Ovary (tissue), 9 donors: ENCODE results near the gene NETO1. TPM values are rescaled to one million over a fixed set of nuclear protein-coding genes. Genes with fewer than 3 reads are reported as not detected.

Experiments used
- DNase-seq, 5 donors: peaks; one replicate each; pipeline ENCODE4 v3.0.0-alpha.2; 2019 to 2020
- H3K27ac ChIP-seq, 2 donors: fragments of 200-600 bp; one replicate each; pipeline versions ENCODE4 v1.5.1 to v1.8.0; 2019 to 2022
- H3K27me3 ChIP-seq: fragments of 200-600 bp; one replicate; pipeline ENCODE4 v1.8.0; 2022
- H3K36me3 ChIP-seq: fragments of 200-600 bp; sonication (generic); one replicate; pipeline ENCODE4 v1.5.1; 2019
- H3K4me1 ChIP-seq: one replicate; pipeline ENCODE4 v1.8.1; 2013; ENCODE audit warnings: mild to moderate bottlenecking, moderate library complexity; ENCODE audit not compliant: insufficient read depth
- H3K4me3 ChIP-seq: fragments of 200-600 bp; sonication (generic); one replicate; pipeline ENCODE4 v1.5.1; 2017
- H3K9me3 ChIP-seq, 2 donors: fragments of 200-600 bp in 1 of 2; sonication (generic) in 1 of 2; one replicate each; pipeline versions ENCODE4 v1.5.1 to v1.8.1; 2013 to 2019; ENCODE audit warnings: mild to moderate bottlenecking in 1 of 2, moderate library complexity in 1 of 2
- EP300 ChIP-seq: sonication (generic); formaldehyde crosslinking; IDR thresholded peaks from one replicate; pipeline ENCODE4 v1.6.1; 2017; ENCODE audit warnings: antibody characterized with exemption
- POLR2A ChIP-seq: fragments of 450-650 bp; IDR thresholded peaks from one replicate; pipeline ENCODE4 v1.6.1; 2017; ENCODE audit warnings: antibody characterized with exemption, mild to moderate bottlenecking, moderate library complexity
- WGBS, 3 donors: extraction: QIAGEN DNeasy Blood & Tissue Kit in 1 of 3; methylation state at CpG; one replicate each; pipeline versions ENCODE4 v1.1.5 to v1.1.7; 2013 to 2017; 5-methylcytosine and 5-hydroxymethylcytosine counted together
- intact Hi-C, 4 donors: fragments of 100-400 bp; cut with DNase I; formaldehyde crosslinking; loops; one replicate each; pipeline versions ENCODE4 v1.11.0 to v1.15.1; 2022 to 2023
- polyA plus RNA-seq, 2 donors: library from polyadenylated mRNA; stranded (reverse); fragments of 200-250 nt in 1 of 2; fragments of 350-450 nt in 1 of 2; fragmentation: Illumina TruSeq in 1 of 2; extraction: RNeasy Lipid Tissue Mini Kit (QIAGEN cat#74804) in 1 of 2; gene quantifications; one replicate each; pipeline ENCODE4 v1.2.3, GENCODE V29; 2013 to 2014
- total RNA-seq, 7 donors: library from RNA; depleted of rRNA in 2 of 7; stranded (reverse); fragments of >200 nt in 2 of 7; fragmentation: NEBNext Ultra II Directional in 3 of 7; extraction: Animal tissue kit (Norgen Biotek cat#: 25700) in 3 of 7; gene quantifications; one replicate each; pipeline versions ENCODE4 v1.1.0 to v1.2.4, GENCODE V29; 2016 to 2023
- TF ChIP-seq, protein P1 (sequence below), 3 donors: fragments of 450-650 bp in 2 of 3; fragments of 200-600 bp in 1 of 3; IDR thresholded peaks; one replicate each; pipeline versions ENCODE4 v1.5.1 to v1.8.0; 2016 to 2022; ENCODE audit warnings: antibody characterized with exemption in 3 of 3, mild to moderate bottlenecking in 1 of 3
- donor health status: DM: no; HTN: no; CAD: no; lungs with moderate emphysema.
- donor health status: DM: no; HTN: no; CAD: no.
- donor health status: Bipolar disorder and iron deficiency.
- donor health status: DM: yes; HTN: yes; CAD: no.
- donor health status: DM: no; HTN: no; CAD: no.
- donor health status: DM: yes; HTN: yes; CAD: no.

Gene NETO1
- total and polyA plus RNA-seq, 9 donors, result 2.0 TPM; not detected in 8

DNA sequence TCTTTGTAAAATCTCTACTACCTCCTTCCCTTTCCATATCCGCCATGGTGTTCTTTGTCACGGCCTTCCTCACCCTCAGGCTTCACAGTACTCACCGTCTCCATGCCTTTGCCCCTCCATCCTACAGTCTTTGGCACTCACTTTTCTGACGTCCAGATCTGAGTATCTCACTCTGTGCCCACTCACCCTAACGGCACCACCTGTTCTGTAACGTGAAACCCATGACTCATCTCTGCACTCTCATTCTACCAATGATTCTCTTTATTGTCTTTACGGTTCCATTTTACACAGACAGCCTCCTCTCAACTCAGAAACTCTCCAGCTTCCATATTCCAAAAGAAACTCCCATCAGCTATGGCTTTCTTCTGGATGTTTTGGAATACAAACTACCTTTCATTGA, 56.7 kb downstream of the NETO1 start:
- H3K36me3 ChIP-seq, result no peaks in the 10 kb centered on the region
- H3K9me3 ChIP-seq, result no peaks in the 10 kb centered on the region
- intact Hi-C loops, result no loop called here
- WGBS, 3 donors, result 70 to 78% (median 71%) methylated on average over 7 of the region's 7 CpGs
- peaks cover 4% of the 10 kb centered on the region for H3K27me3 ChIP-seq
- TF ChIP-seq POLR2A, result no peak
- TF ChIP-seq EP300, result no peak
- TF ChIP-seq, protein P1, sequence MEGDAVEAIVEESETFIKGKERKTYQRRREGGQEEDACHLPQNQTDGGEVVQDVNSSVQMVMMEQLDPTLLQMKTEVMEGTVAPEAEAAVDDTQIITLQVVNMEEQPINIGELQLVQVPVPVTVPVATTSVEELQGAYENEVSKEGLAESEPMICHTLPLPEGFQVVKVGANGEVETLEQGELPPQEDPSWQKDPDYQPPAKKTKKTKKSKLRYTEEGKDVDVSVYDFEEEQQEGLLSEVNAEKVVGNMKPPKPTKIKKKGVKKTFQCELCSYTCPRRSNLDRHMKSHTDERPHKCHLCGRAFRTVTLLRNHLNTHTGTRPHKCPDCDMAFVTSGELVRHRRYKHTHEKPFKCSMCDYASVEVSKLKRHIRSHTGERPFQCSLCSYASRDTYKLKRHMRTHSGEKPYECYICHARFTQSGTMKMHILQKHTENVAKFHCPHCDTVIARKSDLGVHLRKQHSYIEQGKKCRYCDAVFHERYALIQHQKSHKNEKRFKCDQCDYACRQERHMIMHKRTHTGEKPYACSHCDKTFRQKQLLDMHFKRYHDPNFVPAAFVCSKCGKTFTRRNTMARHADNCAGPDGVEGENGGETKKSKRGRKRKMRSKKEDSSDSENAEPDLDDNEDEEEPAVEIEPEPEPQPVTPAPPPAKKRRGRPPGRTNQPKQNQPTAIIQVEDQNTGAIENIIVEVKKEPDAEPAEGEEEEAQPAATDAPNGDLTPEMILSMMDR (IDR thresholded peaks at IDR 0.05), result no peak
- H3K27ac ChIP-seq, result no peak overlapping the region
- DNase-seq, result no peak
- no peak overlapping the region for H3K4me3 ChIP-seq
- H3K4me1 ChIP-seq, result no peaks in the 10 kb centered on the region

DNA sequence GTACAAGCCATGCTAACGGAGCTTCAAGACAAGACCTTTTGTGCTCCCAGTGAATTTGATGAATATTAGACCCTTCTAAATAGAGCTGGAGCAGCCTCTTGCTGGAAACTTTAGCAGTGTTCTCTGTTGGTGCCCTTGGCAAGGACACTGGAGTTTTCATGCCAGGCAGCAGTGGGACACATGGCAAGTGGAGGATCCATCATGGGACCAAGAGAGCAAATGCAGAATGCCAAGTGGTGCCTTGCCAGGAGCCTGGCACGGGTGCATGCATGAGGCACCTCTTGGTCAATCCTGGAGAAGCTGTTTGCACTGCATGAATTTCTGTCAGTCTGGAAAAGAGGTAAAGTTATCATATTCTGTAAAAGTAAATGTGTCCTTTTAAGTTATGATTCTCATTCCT, 59.1 kb downstream of the NETO1 start:
- TF ChIP-seq, protein P1 (IDR thresholded peaks at IDR 0.05), result no peak
- no peak for TF ChIP-seq POLR2A
- no peak for TF ChIP-seq EP300
- intact Hi-C loops, result no loop called here
- WGBS, 3 donors, result 44 to 62% (median 55%) methylated on average over 2 of the region's 2 CpGs

DNA sequence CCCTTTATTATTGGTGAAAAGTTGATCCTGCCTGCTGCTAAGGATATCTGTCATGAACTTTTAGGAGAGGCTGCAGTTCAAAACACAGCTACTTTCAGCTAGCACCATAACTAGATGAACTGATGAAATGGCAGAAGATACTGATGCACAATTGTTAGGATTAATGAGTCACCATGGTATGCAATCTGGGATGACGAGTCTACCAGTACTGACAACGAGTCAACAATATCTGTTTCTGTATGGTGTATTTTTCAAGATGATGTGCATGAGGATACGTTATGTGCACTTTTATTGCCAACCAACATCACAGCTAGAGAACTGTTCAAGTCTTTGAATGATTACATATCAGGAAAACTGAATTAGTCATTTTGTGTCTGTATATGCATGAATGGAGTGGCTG, 68.7 kb downstream of the NETO1 start:
- H3K4me1 ChIP-seq, result no peaks in the 10 kb centered on the region
- H3K27me3 ChIP-seq, result no peaks in the 10 kb centered on the region
- intact Hi-C loops, result no loop called here
- WGBS, 3 donors, result 78% methylated on average over 3 of the region's 3 CpGs
- no peak overlapping the region for H3K27ac ChIP-seq
- no peak for DNase-seq
- H3K9me3 ChIP-seq, result no peaks in the 10 kb centered on the region
- H3K36me3 ChIP-seq, result no peaks in the 10 kb centered on the region
- H3K4me3 ChIP-seq, result no peak overlapping the region
- TF ChIP-seq EP300 (no peak), POLR2A (no peak)
- TF ChIP-seq, protein P1 (IDR thresholded peaks at IDR 0.05), result no peak

More for the DNA sequence above, 59.1 kb downstream of the NETO1 start:
- H3K9me3 ChIP-seq, result no peaks in the 10 kb centered on the region
- no peak overlapping the region for H3K27ac ChIP-seq
- no peak for DNase-seq
- no peaks in the 10 kb centered on the region for H3K4me1 ChIP-seq
- H3K4me3 ChIP-seq, result no peak overlapping the region
- no peaks in the 10 kb centered on the region for H3K27me3 ChIP-seq
- no peaks in the 10 kb centered on the region for H3K36me3 ChIP-seq

DNA sequence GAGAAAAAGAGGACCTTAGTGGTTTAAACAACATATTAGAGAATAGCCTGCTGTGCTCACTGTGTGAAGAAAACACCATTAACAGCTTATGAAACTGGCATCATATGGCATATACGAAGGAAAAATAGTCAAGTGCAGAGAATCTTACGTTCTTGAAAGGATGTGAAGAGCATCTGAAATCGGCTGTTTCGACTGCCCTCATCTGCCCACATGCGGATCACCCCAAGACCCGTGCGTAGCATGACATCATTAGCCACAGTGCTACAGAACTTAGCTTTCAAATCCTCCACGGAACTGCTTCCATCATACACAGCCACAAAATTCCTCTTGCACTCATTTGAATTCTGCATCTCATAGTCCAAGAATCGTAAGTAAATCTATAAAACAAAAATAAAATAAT, 84.3 kb downstream of the NETO1 start:
- Histone ChIP-seq H3K4me3 (no peak overlapping the region), H3K4me1 (no peaks in the 10 kb centered on the region), H3K27ac (no peak overlapping the region), H3K27me3 (no peaks in the 10 kb centered on the region), H3K9me3 (no peaks in the 10 kb centered on the region), H3K36me3 (no peaks in the 10 kb centered on the region)
- TF ChIP-seq EP300 (no peak), POLR2A (no peak)
- TF ChIP-seq, protein P1 (IDR thresholded peaks at IDR 0.05), result no peak
- intact Hi-C loops, result no loop called here
- DNase-seq, result no peak
- 78 to 82% (median 78%) methylated on average over 9 of the region's 9 CpGs for WGBS, 3 donors

DNA sequence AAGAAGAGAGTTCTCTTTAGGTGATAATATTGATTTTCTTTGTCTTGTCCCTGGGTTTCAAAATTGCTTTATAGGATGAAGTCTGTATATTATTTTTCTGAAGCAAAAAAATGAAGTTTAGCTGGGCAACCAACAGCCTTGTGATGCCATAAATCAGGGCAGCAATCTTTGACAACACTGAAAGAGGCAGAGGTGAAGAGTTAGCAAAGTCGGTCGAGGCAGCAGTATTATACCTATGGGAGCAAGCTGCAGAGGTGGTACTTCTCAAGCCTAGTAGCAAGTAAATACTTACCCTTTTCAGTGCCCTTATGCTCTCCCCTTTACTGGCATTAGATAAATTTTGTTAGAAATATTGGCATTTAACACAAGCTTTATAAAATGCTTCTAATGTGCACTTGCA, 92.9 kb downstream of the NETO1 start:
- H3K27me3 ChIP-seq, result no peaks in the 10 kb centered on the region
- no peak for DNase-seq
- H3K36me3 ChIP-seq, result no peaks in the 10 kb centered on the region
- no peaks in the 10 kb centered on the region for H3K4me1 ChIP-seq
- H3K9me3 ChIP-seq, result no peaks in the 10 kb centered on the region
- intact Hi-C loops, result no loop called here
- no peak overlapping the region for H3K27ac ChIP-seq
- TF ChIP-seq POLR2A (no peak), EP300 (no peak)
- TF ChIP-seq, protein P1 (IDR thresholded peaks at IDR 0.05), result no peak
- WGBS, 3 donors, result 21 to 42% (median 27%) methylated on average over 2 of the region's 2 CpGs
- no peak overlapping the region for H3K4me3 ChIP-seq
